ENCODE results near the gene DMRTC2. TPM values are rescaled to one million over a fixed set of nuclear protein-coding genes. Genes with fewer than 3 reads are reported as not detected.

Gene DMRTC2
- total and polyA plus RNA-seq, 2 of the 8 experiments (the other 6 are each of a cell fraction or from before 2014, with no cell fraction given) = not detected

GRCh38 chr19:41897820-41898219, 53.0 kb downstream of the DMRTC2 start:
- Histone ChIP-seq H3K56ac (replicated peaks; ENCODE audit: insufficient read length, low read depth, low read length) (no peak overlapping the region), H4K8ac (ENCODE audit: extremely low read depth, insufficient read depth, low read length) (no peak overlapping the region; the same call in 1 of the 2 replicates), H3K18ac (ENCODE audit: extremely low read depth, low read length) (no peak overlapping the region), H2BK15ac (ENCODE audit: low read length) (no peak overlapping the region), H3K36me3 (ENCODE audit: control insufficient read depth in 2 of 4, insufficient read depth in 4 of 4, low read length in 3 of 4) (peaks cover 6 to 12% (median 7%) of the 10 kb centered on the region in 4 experiments; a peak in 5 of 8 replicates), H3K79me1 (ENCODE audit: low read depth, low read length) (no peaks in the 10 kb centered on the region), H3K27me3 (replicated peaks in 1 of 4; ENCODE audit: control insufficient read depth in 3 of 4, extremely low read depth in 1 of 4, insufficient read depth in 3 of 4, low read length in 3 of 4) (no peaks in the 10 kb centered on the region), H2BK120ac (replicated peaks; ENCODE audit: low read depth, low read length) (no peak overlapping the region), H3K27ac (ENCODE audit: low read depth, low read length) (no peak overlapping the region), H3K4me1 (replicated peaks in 1 of 4; ENCODE audit: control insufficient read depth in 3 of 4, insufficient read depth in 4 of 4, low read length in 3 of 4) (peaks cover 0 to 5% (median 1%) of the 10 kb centered on the region in 4 experiments; a peak in 1 of 7 replicates), H2BK12ac (ENCODE audit: low read depth, low read length) (no peak overlapping the region), H4K20me1 (replicated peaks in 1 of 2; ENCODE audit: control insufficient read depth in 1 of 2, insufficient read depth in 2 of 2, low read length in 2 of 2) (peaks cover 0 to 3% of the 10 kb centered on the region in 2 experiments), H3K23ac (ENCODE audit: insufficient read length) (no peak overlapping the region), H4K91ac (replicated peaks; ENCODE audit: insufficient read length, low read length) (no peak overlapping the region), H3K4me2 (ENCODE audit: insufficient read depth in 1 of 2, low read depth in 2 of 2, low read length in 2 of 2) (no peak overlapping the region), H2BK5ac (ENCODE audit: low read depth, low read length) (no peak overlapping the region), H3K4ac (replicated peaks; ENCODE audit: insufficient read length, low read depth, low read length) (no peak overlapping the region), H2AFZ (ENCODE audit: low read length) (no peak overlapping the region), H3K9me3 (ENCODE audit: insufficient read depth in 2 of 2, low read depth in 1 of 2, low read length in 1 of 2) (no peaks in the 10 kb centered on the region), H3K4me3 (ENCODE audit: extremely low read depth in 1 of 4, insufficient read depth in 2 of 4, low read depth in 3 of 4, low read length in 4 of 4) (no peak overlapping the region), H3K79me2 (ENCODE audit: control insufficient read depth in 1 of 2, insufficient read depth in 2 of 2, low read length in 2 of 2) (no peaks in the 10 kb centered on the region), H3K14ac (ENCODE audit: insufficient read length) (no peak overlapping the region), H2BK20ac (ENCODE audit: low read length) (no peak overlapping the region), H2AK5ac (ENCODE audit: low read depth, low read length) (no peak overlapping the region), H3K9ac (replicated peaks in 1 of 4; ENCODE audit: extremely low read depth in 1 of 4, low read depth in 3 of 4, low read length in 3 of 4) (no peak overlapping the region), H3K23me2 (ENCODE audit: low read depth, low read length) (no peaks in the 10 kb centered on the region), H4K5ac (ENCODE audit: insufficient read length, low read depth, low read length) (no peak overlapping the region)
- ChIA-PET CTCF (ENCODE audit: partially characterized antibody) (interaction anchor here (0.8 to 1.2 kb wide), 3 partner anchors 12 to 33 kb away, joined by 3 read pairs; partner anchors contain the start of gene ARHGEF1), POLR2A (ENCODE audit: partially characterized antibody) (interaction anchor here (0.6 to 3.3 kb wide), 8 partner anchors 8 to 37 kb away, joined by 3 to 10 read pairs (median 4); no protein-coding TSS in a partner anchor)
- no peak for FAIRE-seq
- no peak for DNase-seq (ENCODE audit: low read depth in 1 of 2, low spot score in 2 of 2)
- TF ChIP-seq KDM5A (IDR thresholded peaks at IDR 0.05; ENCODE audit: low read length) (no peak), RAD21 (IDR thresholded peaks at IDR 0.05 in 1 of 2, conservative IDR thresholded peaks at IDR 0.05 in 1 of 2; ENCODE audit: low read depth in 2 of 2, low read length in 2 of 2) (no peak), SIRT6 (IDR thresholded peaks at IDR 0.05; ENCODE audit: low read length) (no peak), EP300 (IDR thresholded peaks at IDR 0.05; ENCODE audit: borderline replicate concordance in 1 of 2, low read depth in 2 of 2, low read length in 2 of 2) (no peak)
- 92% methylated on average over 13 of the region's 24 CpGs; no CpG with 5 or more reads in 1 of the 2 experiments for WGBS, 2 experiments (ENCODE audit: extremely low coverage in 1 of 2, insufficient coverage in 1 of 2, insufficient read length in 1 of 2, insufficient replicate concordance in 2 of 2, low coverage in 1 of 2, low lambda C conversion rate in 2 of 2, missing lambda C conversion rate in 1 of 2)
